Ovary (tissue), 3 donors: Measurements from ENCODE around the gene AIG1.

ENCODE experiments used
- CTCF ChIP-seq, 3 donors: fragments of 450-650 bp in 2 of 3; fragments of 200-600 bp in 1 of 3; IDR thresholded peaks; one replicate each; pipeline versions ENCODE4 v1.5.1 to v1.8.0; 2016 to 2022; ENCODE audit warnings: antibody characterized with exemption in 3 of 3, mild to moderate bottlenecking in 1 of 3
- EP300 ChIP-seq: sonication (generic); formaldehyde crosslinking; IDR thresholded peaks from one replicate; pipeline ENCODE4 v1.6.1; 2017; ENCODE audit warnings: antibody characterized with exemption
- POLR2A ChIP-seq: fragments of 450-650 bp; IDR thresholded peaks from one replicate; pipeline ENCODE4 v1.6.1; 2017; ENCODE audit warnings: antibody characterized with exemption, mild to moderate bottlenecking, moderate library complexity
- donor health status: DM: no; HTN: no; CAD: no.

GRCh38 chr6:143210420-143210819 lies 149.7 kb downstream of the AIG1 start:
- TF ChIP-seq CTCF (IDR thresholded peaks at IDR 0.05) (no peak), POLR2A (no peak), EP300 (no peak)
